H1 (cell line): ENCODE measurements around the gene ZNF385B. TPM values are rescaled to one million over a fixed set of nuclear protein-coding genes. Genes with fewer than 3 reads are reported as not detected.

ENCODE experiments used
- CTCF ChIA-PET: fragments of 300-600 bp; sonication (Branson Sonifier 250); formaldehyde crosslinking; loops from one replicate; lab custom pipeline; 2021; ENCODE audit not compliant: partially characterized antibody; lab: Charles Lee
- POLR2A ChIA-PET: fragments of 300-600 bp; sonication (Branson Sonifier 250); formaldehyde crosslinking; loops from one replicate; lab custom pipeline; 2021; ENCODE audit warnings: inconsistent platforms; ENCODE audit not compliant: partially characterized antibody; lab: Charles Lee
- DNase-seq, 2 experiments: peaks; one replicate each; pipeline versions ENCODE4 v3.0.0 to v3.0.0-alpha.2; 2010 to 2022; ENCODE audit warnings: low spot score in 2 of 2, low read depth in 1 of 2, mixed read lengths in 1 of 2
- FAIRE-seq: peaks from 2 replicates; lab custom pipeline; 2011; peaks lifted over from hg19 to GRCh38; lab: Jason Lieb, UNC
- H2AFZ ChIP-seq: 2 replicates; pipeline ENCODE4 v1.8.1; 2012; ENCODE audit warnings: low read length, inconsistent platforms
- H2AK5ac ChIP-seq: 2 replicates; pipeline ENCODE4 v1.6.1; 2013; ENCODE audit warnings: low read depth, low read length
- H2BK120ac ChIP-seq: replicated peaks from 2 replicates; pipeline ENCODE3; 2013; ENCODE audit warnings: low read depth, low read length, inconsistent platforms
- H2BK12ac ChIP-seq: 2 replicates; pipeline ENCODE4 v1.6.1; 2013; ENCODE audit warnings: low read depth, low read length
- H2BK15ac ChIP-seq: 2 replicates; pipeline ENCODE4 v1.6.1; 2013; ENCODE audit warnings: low read length
- H2BK20ac ChIP-seq: 2 replicates; pipeline ENCODE4 v1.6.1; 2013; ENCODE audit warnings: low read length
- H2BK5ac ChIP-seq: 2 replicates; pipeline ENCODE4 v1.6.1; 2013; ENCODE audit warnings: low read depth, low read length
- H3K14ac ChIP-seq: 2 replicates; pipeline ENCODE4 v1.6.1; 2013; ENCODE audit warnings: inconsistent platforms; ENCODE audit not compliant: insufficient read length
- H3K18ac ChIP-seq: 2 replicates; pipeline ENCODE4 v1.6.1; 2013; ENCODE audit warnings: low read length; ENCODE audit errors: extremely low read depth
- H3K23ac ChIP-seq: 2 replicates; pipeline ENCODE4 v1.6.1; 2013; ENCODE audit warnings: inconsistent platforms; ENCODE audit not compliant: insufficient read length
- H3K23me2 ChIP-seq: 2 replicates; pipeline ENCODE4 v1.6.1; 2013; ENCODE audit warnings: low read depth, low read length
- H3K27ac ChIP-seq: 2 replicates; pipeline ENCODE4 v1.6.1; 2011; ENCODE audit warnings: low read depth, low read length, inconsistent platforms
- H3K27me3 ChIP-seq, 4 experiments: replicated peaks in 1 of 4; 1 replicate in 1 of 4; 2 replicates in 3 of 4; pipeline versions ENCODE4 v1.6.1 to v1.8.1; 2011 to 2013; ENCODE audit warnings: low read length in 3 of 4, mild to moderate bottlenecking in 3 of 4, inconsistent platforms in 2 of 4, mixed read lengths in 2 of 4, moderate library complexity in 1 of 4; ENCODE audit not compliant: control insufficient read depth in 3 of 4, insufficient read depth in 3 of 4; ENCODE audit errors: extremely low read depth in 1 of 4
- H3K36me3 ChIP-seq, 4 experiments: 2 replicates each; pipeline versions ENCODE4 v1.6.1 to v1.8.1; 2011 to 2013; ENCODE audit warnings: mild to moderate bottlenecking in 4 of 4, low read length in 3 of 4, moderate library complexity in 2 of 4, control low read depth in 1 of 4, inconsistent platforms in 1 of 4; ENCODE audit not compliant: insufficient read depth in 4 of 4, control insufficient read depth in 2 of 4
- H3K4ac ChIP-seq: replicated peaks from 2 replicates; pipeline ENCODE3; 2013; ENCODE audit warnings: low read length, low read depth, mixed read lengths, inconsistent platforms; ENCODE audit not compliant: insufficient read length
- H3K4me1 ChIP-seq, 4 experiments: replicated peaks in 1 of 4; 1 replicate in 1 of 4; 2 replicates in 3 of 4; pipeline versions ENCODE4 v1.6.1 to v1.8.1; 2011 to 2013; ENCODE audit warnings: low read length in 3 of 4, inconsistent platforms in 2 of 4, mixed read lengths in 1 of 4; ENCODE audit not compliant: insufficient read depth in 4 of 4, control insufficient read depth in 3 of 4
- H3K4me2 ChIP-seq, 2 experiments: 2 replicates each; pipeline versions ENCODE4 v1.6.1 to v1.8.1; 2011 to 2013; ENCODE audit warnings: low read depth in 2 of 2, low read length in 2 of 2, control low read depth in 1 of 2, inconsistent platforms in 1 of 2, mild to moderate bottlenecking in 1 of 2; ENCODE audit not compliant: insufficient read depth in 1 of 2
- H3K4me3 ChIP-seq, 4 experiments: fragments of 200-600, 300-600 bp in 1 of 4; sonication (generic), shearing (Covaris generic), sonication (Bioruptor Twin) in 1 of 4; 2 replicates each; pipeline versions ENCODE4 v1.5.1 to v1.8.1; 2011 to 2016; ENCODE audit warnings: low read length in 4 of 4, low read depth in 3 of 4, control low read depth in 2 of 4, inconsistent platforms in 2 of 4, mild to moderate bottlenecking in 2 of 4, mixed read lengths in 1 of 4, moderate library complexity in 1 of 4; ENCODE audit not compliant: insufficient read depth in 2 of 4; ENCODE audit errors: extremely low read depth in 1 of 4
- H3K56ac ChIP-seq: replicated peaks from 2 replicates; pipeline ENCODE3; 2013; ENCODE audit warnings: low read depth, mild to moderate bottlenecking, mixed read lengths, low read length, inconsistent platforms; ENCODE audit not compliant: insufficient read length
- H3K79me1 ChIP-seq: 2 replicates; pipeline ENCODE4 v1.6.1; 2013; ENCODE audit warnings: low read depth, low read length, control low read depth
- H3K79me2 ChIP-seq, 2 experiments: 2 replicates each; pipeline versions ENCODE4 v1.6.1 to v1.8.1; 2012 to 2013; ENCODE audit warnings: low read length in 2 of 2, mild to moderate bottlenecking in 2 of 2, inconsistent platforms in 1 of 2; ENCODE audit not compliant: insufficient read depth in 2 of 2, control insufficient read depth in 1 of 2
- H3K9ac ChIP-seq, 4 experiments: replicated peaks in 1 of 4; 1 replicate in 1 of 4; 2 replicates in 3 of 4; pipeline versions ENCODE4 v1.6.1 to v1.8.1; 2011 to 2013; ENCODE audit warnings: low read depth in 3 of 4, low read length in 3 of 4, control low read depth in 2 of 4, mild to moderate bottlenecking in 2 of 4, moderate library complexity in 2 of 4, inconsistent platforms in 1 of 4; ENCODE audit errors: extremely low read depth in 1 of 4
- H3K9me3 ChIP-seq, 2 experiments: 2 replicates each; pipeline versions ENCODE4 v1.6.1 to v1.8.1; 2012 to 2013; ENCODE audit warnings: mild to moderate bottlenecking in 2 of 2, moderate library complexity in 2 of 2, control low read depth in 1 of 2, inconsistent platforms in 1 of 2, low read depth in 1 of 2, low read length in 1 of 2, mixed read lengths in 1 of 2; ENCODE audit not compliant: insufficient read depth in 2 of 2
- H4K20me1 ChIP-seq, 2 experiments: replicated peaks in 1 of 2; 2 replicates each; pipeline versions ENCODE3 to v1.8.1; 2011 to 2013; ENCODE audit warnings: inconsistent platforms in 2 of 2, low read length in 2 of 2, mild to moderate bottlenecking in 1 of 2; ENCODE audit not compliant: insufficient read depth in 2 of 2, control insufficient read depth in 1 of 2
- H4K5ac ChIP-seq: 2 replicates; pipeline ENCODE4 v1.6.1; 2013; ENCODE audit warnings: low read length, low read depth, mixed read lengths, inconsistent platforms; ENCODE audit not compliant: insufficient read length
- H4K8ac ChIP-seq: 2 replicates; pipeline ENCODE4 v1.8.0; 2013; ENCODE audit warnings: mild to moderate bottlenecking, moderate library complexity, low read length, inconsistent platforms; ENCODE audit not compliant: insufficient read depth; ENCODE audit errors: extremely low read depth
- H4K91ac ChIP-seq: replicated peaks from 2 replicates; pipeline ENCODE3; 2013; ENCODE audit warnings: low read length, mixed read lengths, inconsistent platforms; ENCODE audit not compliant: insufficient read length
- BRCA1 ChIP-seq: IDR thresholded peaks from 2 replicates; pipeline ENCODE4 v1.6.1; 2012; ENCODE audit warnings: low read depth, low read length, improper control_type of control experiment
- CHD2 ChIP-seq: IDR thresholded peaks from 2 replicates; pipeline ENCODE4 v1.6.1; 2012; ENCODE audit warnings: low read length, improper control_type of control experiment
- CREB1 ChIP-seq: IDR thresholded peaks from 2 replicates; pipeline ENCODE4 v1.6.1; 2012; ENCODE audit warnings: inconsistent platforms
- CTBP2 ChIP-seq: IDR thresholded peaks from 2 replicates; pipeline ENCODE4 v1.7.0; 2011; ENCODE audit warnings: borderline replicate concordance, mild to moderate bottlenecking, moderate library complexity, mixed read lengths, low read length; ENCODE audit not compliant: insufficient read depth, insufficient read length
- GABPA ChIP-seq: IDR thresholded peaks from 2 replicates; pipeline ENCODE4 v1.6.1; 2011; ENCODE audit warnings: mild to moderate bottlenecking, low read length, moderate library complexity, borderline replicate concordance; ENCODE audit not compliant: insufficient read depth
- GTF2F1 ChIP-seq: IDR thresholded peaks from 2 replicates; pipeline ENCODE4 v1.6.1; 2012; ENCODE audit warnings: low read depth, low read length, improper control_type of control experiment, borderline replicate concordance
- JUN ChIP-seq: IDR thresholded peaks from 2 replicates; pipeline ENCODE4 v1.6.1; 2011; ENCODE audit warnings: low read depth, mild to moderate bottlenecking, improper control_type of control experiment, low read length
- JUND ChIP-seq: IDR thresholded peaks from 2 replicates; pipeline ENCODE4 v1.6.1; 2011; ENCODE audit warnings: mild to moderate bottlenecking, improper control_type of control experiment, low read length
- SP2 ChIP-seq: IDR thresholded peaks from 2 replicates; pipeline ENCODE4 v1.6.1; 2012; ENCODE audit warnings: mild to moderate bottlenecking, low read length, inconsistent platforms
- TAF1 ChIP-seq: IDR thresholded peaks from 2 replicates; pipeline ENCODE4 v1.6.1; 2011; ENCODE audit warnings: mild to moderate bottlenecking, low read depth, low read length
- TCF12 ChIP-seq: IDR thresholded peaks from 2 replicates; pipeline ENCODE4 v1.6.1; 2011; ENCODE audit warnings: low read depth, mild to moderate bottlenecking, low read length
- YY1 ChIP-seq: IDR thresholded peaks from 2 replicates; pipeline ENCODE4 v1.6.1; 2011; ENCODE audit warnings: low read depth, mild to moderate bottlenecking, low read length
- WGBS, 2 experiments: shearing (Covaris generic) in 1 of 2; methylation state at CpG; one replicate each; pipeline versions ENCODE4 v1.1.6 to v1.1.7; 2013 to 2015; ENCODE audit warnings: low lambda C conversion rate in 2 of 2, mixed read lengths in 2 of 2, inconsistent platforms in 1 of 2, low coverage in 1 of 2, missing lambda C conversion rate in 1 of 2; ENCODE audit not compliant: insufficient replicate concordance in 2 of 2, insufficient coverage in 1 of 2, insufficient read length in 1 of 2; ENCODE audit errors: extremely low coverage in 1 of 2, missing lambda C conversion rate in 1 of 2; 5-methylcytosine and 5-hydroxymethylcytosine counted together
- polyA plus RNA-seq, 7 experiments: library from polyadenylated mRNA; depleted of rRNA in 3 of 7; stranded (reverse) in 5 of 7; unstranded in 2 of 7; fragments of >200 nt in 5 of 7; fragments of 200-250 nt in 2 of 7; gene quantifications; 1 replicate in 5 of 7; 2 replicates in 1 of 7; 4 replicates in 1 of 7; pipeline versions ENCODE4 v1.2.1 to v1.2.3, GENCODE V29; 2011 to 2013; ENCODE audit warnings: missing spikeins in 2 of 7, mixed read lengths in 2 of 7
- total RNA-seq: library from RNA; stranded (reverse); fragmentation: NEBNext Ultra II Directional; extraction: Animal tissue kit (Norgen Biotek cat#: 25700); gene quantifications from 2 replicates; pipeline ENCODE4 v1.2.1, GENCODE V29; 2021
- TF ChIP-seq, protein P1 (sequence below): IDR thresholded peaks from 2 replicates; pipeline ENCODE4 v1.6.1; 2012; ENCODE audit warnings: inconsistent platforms

ZNF385B gene
- total and polyA plus RNA-seq, 2 of the 8 experiments (the other 6 are each of a cell fraction or from before 2014, with no cell fraction given) = 1.1 to 3.7 TPM

- POLR2A ChIA-PET = interaction anchor here (1.0 kb wide), 1 partner anchor 14 kb away, joined by 3 read pairs; no protein-coding TSS in a partner anchor
- Histone ChIP-seq H3K36me3 (no peaks in the 10 kb centered on the region), H2BK15ac (no peak overlapping the region), H4K8ac (no peak overlapping the region), H3K79me2 (no peaks in the 10 kb centered on the region), H3K18ac (no peak overlapping the region), H2BK12ac (no peak overlapping the region), H2AFZ (no peak overlapping the region), H2BK5ac (no peak overlapping the region), H3K14ac (no peak overlapping the region), H3K4me3 (no peak overlapping the region), H2AK5ac (no peak overlapping the region), H3K79me1 (no peaks in the 10 kb centered on the region), H3K27ac (no peak overlapping the region), H3K9me3 (no peaks in the 10 kb centered on the region), H3K4me1 (peaks cover 0 to 2% (median 0%) of the 10 kb centered on the region in 4 experiments; a peak in 1 of 7 replicates), H4K91ac (no peak overlapping the region), H3K56ac (no peak overlapping the region), H4K20me1 (no peaks in the 10 kb centered on the region), H4K5ac (no peak overlapping the region), H3K4ac (no peak overlapping the region), H3K27me3 (no peaks in the 10 kb centered on the region), H2BK20ac (no peak overlapping the region), H2BK120ac (no peak overlapping the region), H3K9ac (no peak overlapping the region; a peak in 1 of 7 replicates), H3K23ac (no peak overlapping the region), H3K23me2 (no peaks in the 10 kb centered on the region), H3K4me2 (no peak overlapping the region)
- CTCF ChIA-PET = interaction anchor here (0.7 to 1.8 kb wide), 11 partner anchors 9 to 160 kb away, joined by 3 to 6 read pairs (median 3); no protein-coding TSS in a partner anchor
- DNase-seq (no peak), FAIRE-seq (no peak)
- WGBS, 2 experiments = 92% methylated on average over 2 of the region's 2 CpGs; no CpG with 5 or more reads in 1 of the 2 experiments
- TF ChIP-seq TAF1 (no peak), CREB1 (no peak), JUN (no peak), CHD2 (no peak), YY1 (no peak), GABPA (no peak), BRCA1 (no peak), JUND (no peak), GTF2F1 (no peak), TCF12 (no peak), CTBP2 (no peak), SP2 (no peak)
- TF ChIP-seq, protein P1, sequence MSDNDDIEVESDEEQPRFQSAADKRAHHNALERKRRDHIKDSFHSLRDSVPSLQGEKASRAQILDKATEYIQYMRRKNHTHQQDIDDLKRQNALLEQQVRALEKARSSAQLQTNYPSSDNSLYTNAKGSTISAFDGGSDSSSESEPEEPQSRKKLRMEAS = no peak
These were observed 266.9 kb downstream of the ZNF385B start for GRCh38 chr2:179594268-179595112.
